ENCODE measurements around the gene TCAF1. TPM values are rescaled to one million over a fixed set of nuclear protein-coding genes. Genes with fewer than 3 reads are reported as not detected.

The TCAF1 gene, protein sequence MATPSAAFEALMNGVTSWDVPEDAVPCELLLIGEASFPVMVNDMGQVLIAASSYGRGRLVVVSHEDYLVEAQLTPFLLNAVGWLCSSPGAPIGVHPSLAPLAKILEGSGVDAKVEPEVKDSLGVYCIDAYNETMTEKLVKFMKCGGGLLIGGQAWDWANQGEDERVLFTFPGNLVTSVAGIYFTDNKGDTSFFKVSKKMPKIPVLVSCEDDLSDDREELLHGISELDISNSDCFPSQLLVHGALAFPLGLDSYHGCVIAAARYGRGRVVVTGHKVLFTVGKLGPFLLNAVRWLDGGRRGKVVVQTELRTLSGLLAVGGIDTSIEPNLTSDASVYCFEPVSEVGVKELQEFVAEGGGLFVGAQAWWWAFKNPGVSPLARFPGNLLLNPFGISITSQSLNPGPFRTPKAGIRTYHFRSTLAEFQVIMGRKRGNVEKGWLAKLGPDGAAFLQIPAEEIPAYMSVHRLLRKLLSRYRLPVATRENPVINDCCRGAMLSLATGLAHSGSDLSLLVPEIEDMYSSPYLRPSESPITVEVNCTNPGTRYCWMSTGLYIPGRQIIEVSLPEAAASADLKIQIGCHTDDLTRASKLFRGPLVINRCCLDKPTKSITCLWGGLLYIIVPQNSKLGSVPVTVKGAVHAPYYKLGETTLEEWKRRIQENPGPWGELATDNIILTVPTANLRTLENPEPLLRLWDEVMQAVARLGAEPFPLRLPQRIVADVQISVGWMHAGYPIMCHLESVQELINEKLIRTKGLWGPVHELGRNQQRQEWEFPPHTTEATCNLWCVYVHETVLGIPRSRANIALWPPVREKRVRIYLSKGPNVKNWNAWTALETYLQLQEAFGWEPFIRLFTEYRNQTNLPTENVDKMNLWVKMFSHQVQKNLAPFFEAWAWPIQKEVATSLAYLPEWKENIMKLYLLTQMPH
- 12.6 and 13.5 TPM in 2 replicates for total RNA-seq

- peak; percentile 95 for DNase-seq
- no peaks in the 10 kb centered on the region for H3K36me3 Mint-ChIP-seq (ENCODE audit: low read depth)
- peaks cover 23% of the 10 kb centered on the region for H3K4me1 Mint-ChIP-seq
- H3K27ac Mint-ChIP-seq = peak within 1 kb of the TSS; percentile 89
- no peaks in the 10 kb centered on the region for H3K27me3 Mint-ChIP-seq
- no peaks in the 10 kb centered on the region for H3K9me3 Mint-ChIP-seq
- intact Hi-C loops (cut with micrococcal nuclease) = loop anchor here (1.0 to 10.0 kb wide), 4 partner anchors 28 to 1094 kb away; partner anchors contain the start of gene TPK1
- peak within 1 kb of the TSS; percentile 91 for H3K4me3 Mint-ChIP-seq
Measured at GRCh38 chr7:143901668-143902331, at the start of gene TCAF1. TSS of gene TCAF1 (minus strand) at chr7:143902176. CDS start at chr7:143876608, 25,568 bp downstream.

DNA sequence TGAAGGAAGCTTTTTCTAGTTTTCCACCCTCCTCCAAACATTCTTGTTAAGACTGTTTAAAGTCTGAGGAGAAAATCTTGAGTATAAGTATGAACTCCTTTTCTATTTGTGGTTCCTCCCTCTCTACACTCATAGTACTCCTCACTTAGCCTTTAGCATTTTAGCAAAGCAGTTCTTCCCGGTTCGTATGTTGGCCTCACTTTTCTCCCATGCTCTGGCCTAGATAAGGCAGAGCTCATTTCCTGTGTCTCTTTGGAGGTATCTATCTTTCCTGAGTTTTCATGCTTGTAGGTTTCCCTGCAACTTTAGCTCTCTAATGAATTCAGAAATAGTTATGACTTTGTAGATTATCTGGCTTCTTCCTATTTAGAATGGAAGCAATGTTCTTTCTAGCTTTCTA, 46.8 kb upstream of the TCAF1 start:
- H3K36me3 Mint-ChIP-seq (ENCODE audit: low read depth) = no peaks in the 10 kb centered on the region
- no peak overlapping the region for H3K4me3 Mint-ChIP-seq
- H3K4me1 Mint-ChIP-seq = no peaks in the 10 kb centered on the region
- H3K9me3 Mint-ChIP-seq = no peaks in the 10 kb centered on the region
- no peak for DNase-seq
- H3K27me3 Mint-ChIP-seq = peaks cover 21% of the 10 kb centered on the region
- intact Hi-C loops (cut with micrococcal nuclease) = no loop called here
- H3K27ac Mint-ChIP-seq = no peak overlapping the region

GRCh38 chr7:143947111-143947510, 45.1 kb upstream of the TCAF1 start:
- Mint-ChIP-seq H3K36me3 (ENCODE audit: low read depth) (no peaks in the 10 kb centered on the region), H3K4me1 (no peaks in the 10 kb centered on the region), H3K4me3 (no peak overlapping the region), H3K27me3 (peaks cover 19% of the 10 kb centered on the region), H3K9me3 (no peaks in the 10 kb centered on the region), H3K27ac (no peak overlapping the region)
- no peak for DNase-seq
- intact Hi-C loops (cut with micrococcal nuclease) = no loop called here

GRCh38 chr7:143945423-143945822, 43.4 kb upstream of the TCAF1 start:
- H3K36me3 Mint-ChIP-seq (ENCODE audit: low read depth) = no peaks in the 10 kb centered on the region
- peaks cover 21% of the 10 kb centered on the region for H3K27me3 Mint-ChIP-seq
- no peak overlapping the region for H3K27ac Mint-ChIP-seq
- no peaks in the 10 kb centered on the region for H3K4me1 Mint-ChIP-seq
- no peak for DNase-seq
- H3K9me3 Mint-ChIP-seq = no peaks in the 10 kb centered on the region
- intact Hi-C loops (cut with micrococcal nuclease) = no loop called here
- H3K4me3 Mint-ChIP-seq = no peak overlapping the region

- Mint-ChIP-seq H3K4me3 (no peak overlapping the region), H3K27ac (no peak overlapping the region), H3K4me1 (no peaks in the 10 kb centered on the region), H3K36me3 (ENCODE audit: low read depth) (no peaks in the 10 kb centered on the region), H3K27me3 (peaks cover 7% of the 10 kb centered on the region), H3K9me3 (no peaks in the 10 kb centered on the region)
- intact Hi-C loops (cut with micrococcal nuclease) = no loop called here
- no peak for DNase-seq
Measured at GRCh38 chr7:143938379-143939243, 36.6 kb upstream of the TCAF1 start.

GRCh38 chr7:143936087-143937009, 34.4 kb upstream of the TCAF1 start:
- no peak overlapping the region for H3K4me3 Mint-ChIP-seq
- no peaks in the 10 kb centered on the region for H3K9me3 Mint-ChIP-seq
- no peak overlapping the region for H3K27ac Mint-ChIP-seq
- intact Hi-C loops (cut with micrococcal nuclease) = no loop called here
- DNase-seq = no peak
- H3K4me1 Mint-ChIP-seq = peaks cover 8% of the 10 kb centered on the region
- H3K27me3 Mint-ChIP-seq = peaks cover 2% of the 10 kb centered on the region
- H3K36me3 Mint-ChIP-seq (ENCODE audit: low read depth) = no peaks in the 10 kb centered on the region

DNA sequence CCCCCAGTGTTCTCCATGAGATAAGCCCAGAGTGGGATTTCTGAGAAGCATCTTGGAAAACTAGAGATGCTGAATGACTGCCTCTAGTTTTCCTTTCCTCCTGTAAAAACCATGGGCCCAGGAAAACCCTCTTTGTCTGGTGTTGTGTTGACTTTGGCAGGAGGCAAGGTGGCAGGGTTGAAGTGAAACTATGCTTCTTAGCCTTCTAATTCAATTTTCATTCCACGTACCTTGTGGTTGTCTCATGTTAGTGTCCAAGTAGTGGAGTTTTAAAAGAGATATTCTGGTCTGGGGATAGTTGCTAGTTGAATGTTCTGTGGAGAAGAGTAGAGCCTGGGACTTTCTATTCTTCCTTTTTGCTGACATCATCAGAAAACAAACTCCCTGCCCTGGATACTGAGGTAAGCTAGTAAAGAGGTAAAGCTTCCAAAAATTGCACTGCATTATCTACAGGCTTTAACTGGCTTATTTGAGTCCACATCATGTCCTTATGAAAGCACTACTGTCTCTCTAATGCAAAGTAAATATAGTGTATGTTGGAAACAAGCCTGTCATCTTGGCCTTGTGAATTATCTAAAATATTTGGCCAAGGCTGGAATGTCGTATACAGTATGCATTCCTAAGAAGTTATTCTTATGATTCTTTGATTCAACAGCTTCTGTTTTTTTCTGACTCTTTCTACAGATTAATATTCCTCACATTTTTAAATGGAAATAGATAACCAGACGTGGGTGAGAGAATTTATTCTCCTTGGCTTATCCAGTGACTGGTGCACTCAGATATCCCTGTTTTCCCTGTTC, 32.8 kb upstream of the TCAF1 start, which contains the start of gene OR2F2:
Gene OR2F2 (plus strand): TSS at position 708 of the 800 bp plus-strand sequence. CDS start 0 bp downstream, at position 708.
- Mint-ChIP-seq H3K4me1 (peaks cover 12% of the 10 kb centered on the region), H3K9me3 (no peaks in the 10 kb centered on the region), H3K36me3 (ENCODE audit: low read depth) (no peaks in the 10 kb centered on the region), H3K27me3 (peaks cover 2% of the 10 kb centered on the region), H3K4me3 (no peak within 1 kb of the TSS), H3K27ac (no peak within 1 kb of the TSS)
- DNase-seq = no peak
- intact Hi-C loops (cut with micrococcal nuclease) = no loop called here

- Mint-ChIP-seq H3K27ac (no peak overlapping the region), H3K4me1 (peaks cover 20% of the 10 kb centered on the region), H3K9me3 (no peaks in the 10 kb centered on the region), H3K4me3 (no peak overlapping the region), H3K36me3 (ENCODE audit: low read depth) (no peaks in the 10 kb centered on the region), H3K27me3 (peaks cover 6% of the 10 kb centered on the region)
- intact Hi-C loops (cut with micrococcal nuclease) = no loop called here
- DNase-seq = no peak
Measured at GRCh38 chr7:143931739-143932138, 29.8 kb upstream of the TCAF1 start.

DNA sequence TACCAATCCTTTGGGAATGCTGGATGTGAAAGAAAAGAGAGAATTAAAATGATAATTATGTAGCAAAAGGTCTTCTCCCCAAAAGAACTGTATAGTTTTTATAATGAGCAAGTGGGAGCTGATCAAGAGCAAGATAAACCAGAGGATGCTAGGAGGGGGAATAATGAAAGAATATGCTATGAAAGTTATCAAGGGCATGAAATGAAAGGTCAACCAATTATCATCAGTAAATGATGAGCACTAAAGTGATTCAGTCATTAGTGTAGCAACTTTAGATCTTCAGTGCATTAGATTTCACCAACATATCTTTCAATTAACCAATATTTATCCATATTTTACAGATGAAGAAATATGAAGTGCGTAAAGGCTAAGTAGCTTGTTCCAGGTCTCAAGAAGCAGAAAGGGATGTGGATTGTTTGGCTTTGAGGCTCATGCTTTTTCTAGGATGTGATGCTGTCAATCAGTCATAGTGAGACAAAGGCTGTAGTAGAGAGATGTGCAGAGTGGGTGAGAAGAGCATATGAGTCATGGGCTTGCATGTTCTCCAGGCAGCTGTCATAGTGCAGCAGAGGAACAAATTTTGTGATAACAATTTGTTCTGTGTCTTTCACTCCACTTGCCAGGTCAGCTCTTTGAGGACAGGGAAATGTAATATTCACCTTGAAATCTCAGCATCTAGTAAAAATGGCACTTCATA, 27.4 kb upstream of the TCAF1 start:
- Mint-ChIP-seq H3K4me3 (no peak overlapping the region), H3K36me3 (ENCODE audit: low read depth) (no peaks in the 10 kb centered on the region), H3K27ac (no peak overlapping the region), H3K9me3 (no peaks in the 10 kb centered on the region), H3K27me3 (peaks cover 16% of the 10 kb centered on the region), H3K4me1 (peaks cover 20% of the 10 kb centered on the region)
- intact Hi-C loops (cut with micrococcal nuclease) = loop anchor here (1.0 kb wide), 1 partner anchor 27 kb away; the partner anchor contains the start of gene TCAF1
- DNase-seq = peak; percentile 59

GRCh38 chr7:143924851-143925250, 22.9 kb upstream of the TCAF1 start:
- Mint-ChIP-seq H3K4me1 (peaks cover 9% of the 10 kb centered on the region), H3K4me3 (no peak overlapping the region), H3K27ac (no peak overlapping the region), H3K36me3 (ENCODE audit: low read depth) (no peaks in the 10 kb centered on the region), H3K9me3 (no peaks in the 10 kb centered on the region), H3K27me3 (peaks cover 41% of the 10 kb centered on the region)
- intact Hi-C loops (cut with micrococcal nuclease) = no loop called here
- no peak for DNase-seq

DNA sequence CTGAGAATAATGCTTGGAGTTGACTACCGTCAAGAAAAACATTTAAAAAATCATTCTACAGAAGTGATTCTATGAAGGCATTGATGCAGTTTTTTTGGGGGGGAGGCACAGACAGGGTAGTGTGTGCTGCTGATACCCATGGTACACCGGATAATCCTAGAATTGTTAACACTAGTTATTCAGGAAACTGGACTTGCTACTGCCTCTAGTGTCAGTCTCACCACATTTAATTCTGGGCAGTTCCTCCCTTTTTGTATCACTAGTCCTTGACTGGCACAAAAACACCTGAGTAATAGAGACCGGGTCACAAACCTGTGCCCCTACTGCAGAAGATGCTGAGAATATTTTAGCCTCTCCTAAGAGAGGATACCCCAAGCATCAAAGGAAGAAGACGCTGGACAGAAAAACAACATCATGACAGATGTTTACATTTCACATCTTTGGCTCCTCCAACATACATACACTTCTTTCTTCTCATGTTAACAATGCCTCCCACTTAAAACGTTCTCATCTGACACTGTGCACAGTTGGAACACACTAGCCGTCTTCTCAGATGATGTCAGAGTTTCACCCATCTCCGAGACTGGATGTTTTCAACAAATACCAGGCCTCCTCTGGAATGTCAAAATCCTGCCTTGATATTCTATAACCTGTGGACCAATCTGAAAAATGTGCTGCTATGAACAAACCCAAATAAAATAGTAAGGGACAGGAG, 13.1 kb upstream of the TCAF1 start:
- Mint-ChIP-seq H3K9me3 (peaks cover 5% of the 10 kb centered on the region), H3K4me3 (no peak overlapping the region), H3K27me3 (peaks cover 36% of the 10 kb centered on the region), H3K27ac (no peak overlapping the region), H3K36me3 (ENCODE audit: low read depth) (no peaks in the 10 kb centered on the region), H3K4me1 (peaks cover 3% of the 10 kb centered on the region)
- no peak for DNase-seq
- intact Hi-C loops (cut with micrococcal nuclease) = no loop called here
